Measurements from ENCODE around the gene UST.
"Not testable (repeated sequence)": the region's sequence is repeated elsewhere in the genome, so short reads cannot be mapped to it uniquely, and the experiment has no call there.

The UST gene

DNA sequence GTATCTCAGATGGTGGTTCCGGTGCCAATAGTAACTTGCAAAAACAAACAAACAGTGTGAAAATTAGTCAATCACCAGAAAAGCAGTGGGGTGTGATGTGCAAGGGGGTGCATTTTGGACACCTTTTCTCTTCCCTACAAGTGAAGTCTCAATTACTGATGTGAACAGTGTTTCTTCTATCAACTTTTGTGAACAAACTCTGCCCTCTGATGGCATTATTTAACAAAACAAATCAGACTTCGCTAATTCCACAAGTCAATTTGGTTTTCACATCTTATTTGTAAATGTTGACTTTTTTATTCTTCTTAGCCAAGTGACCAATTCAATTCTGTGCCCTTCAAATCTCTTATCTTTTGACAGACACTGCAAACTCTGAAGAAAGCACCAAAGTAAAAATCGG, 212.2 kb downstream of the UST start:
- no peak for DNase-seq

GRCh38 chr6:148959501-148959900, 212.7 kb downstream of the UST start:
- DNase-seq: no peak

GRCh38 chr6:148962854-148963515, 216.2 kb downstream of the UST start:
- DNase-seq: no peak

GRCh38 chr6:148963738-148964137, 216.9 kb downstream of the UST start:
- no peak for DNase-seq

DNA sequence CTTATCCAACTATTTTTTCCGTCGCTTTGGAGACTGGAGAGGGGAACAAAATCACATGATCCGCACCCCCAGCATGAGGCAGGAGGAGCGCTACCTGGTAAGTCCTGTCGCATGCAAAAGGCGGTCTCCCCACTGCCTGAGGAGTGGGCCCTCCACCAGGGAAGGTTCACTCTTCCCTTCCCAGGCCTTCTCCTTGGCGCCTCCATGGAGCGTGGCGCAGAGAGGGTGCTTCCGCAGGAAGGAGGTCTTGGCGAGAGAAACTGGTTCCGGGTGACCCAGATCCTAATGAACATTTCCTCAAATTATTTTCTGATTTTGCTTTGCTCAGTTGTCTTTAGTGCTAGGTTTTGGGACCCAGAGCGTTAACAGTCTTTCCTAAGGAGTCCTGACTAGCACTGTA, 217.6 kb downstream of the UST start:
- DNase-seq: no peak

GRCh38 chr6:148965287-148965686, 218.5 kb downstream of the UST start:
- no peak for DNase-seq

- DNase-seq: no peak
Observed at GRCh38 chr6:148967011-148967520, 220.2 kb downstream of the UST start.

DNA sequence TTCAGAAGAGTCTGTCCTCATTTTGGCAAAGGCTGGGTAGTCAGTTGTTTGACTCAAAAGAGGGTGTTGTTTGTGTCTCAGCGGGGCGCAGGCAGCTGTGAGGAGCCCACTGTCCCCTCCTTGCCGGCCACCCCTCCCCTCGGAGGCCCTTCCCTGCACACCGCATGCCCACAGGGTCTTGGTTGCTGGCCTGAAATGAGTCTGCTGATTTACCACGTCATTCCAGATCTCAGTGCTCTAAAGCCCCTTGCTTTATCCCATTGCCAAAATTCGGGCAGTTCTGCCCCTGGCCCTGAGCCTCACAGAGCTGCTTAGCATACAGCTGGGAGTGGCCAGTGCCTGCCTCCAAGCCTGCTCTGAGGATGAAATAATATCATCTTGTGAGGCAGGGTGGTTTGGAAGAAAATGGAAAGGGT, 220.7 kb downstream of the UST start:
- DNase-seq: no peak

- no peak for DNase-seq
Observed at GRCh38 chr6:148968771-148969602, 222.2 kb downstream of the UST start.

DNA sequence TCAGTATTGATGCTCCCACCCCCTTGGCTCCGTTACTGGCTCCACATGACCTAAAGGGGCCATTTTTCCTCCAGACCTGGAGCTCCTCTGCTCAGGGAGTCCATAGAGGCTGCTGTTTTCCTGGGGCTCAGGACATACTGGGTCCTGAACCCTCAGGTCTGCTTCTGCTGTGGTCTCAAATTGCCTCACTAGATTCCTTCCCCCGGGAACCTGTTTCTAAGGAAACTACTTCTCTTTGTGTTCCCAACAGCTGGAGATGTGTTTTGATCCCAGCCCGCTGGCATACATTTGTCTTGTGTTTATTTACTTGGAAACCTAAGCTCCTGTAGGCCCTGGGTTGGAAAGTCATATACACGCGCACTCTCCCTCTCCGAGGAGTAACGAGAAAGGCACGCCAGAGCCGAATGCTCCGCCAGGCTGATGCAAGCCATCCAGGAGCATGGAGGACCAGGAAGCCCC, 222.8 kb downstream of the UST start:
- DNase-seq: no peak

- DNase-seq: no peak
Observed at GRCh38 chr6:148971031-148971927, 224.4 kb downstream of the UST start.

DNA sequence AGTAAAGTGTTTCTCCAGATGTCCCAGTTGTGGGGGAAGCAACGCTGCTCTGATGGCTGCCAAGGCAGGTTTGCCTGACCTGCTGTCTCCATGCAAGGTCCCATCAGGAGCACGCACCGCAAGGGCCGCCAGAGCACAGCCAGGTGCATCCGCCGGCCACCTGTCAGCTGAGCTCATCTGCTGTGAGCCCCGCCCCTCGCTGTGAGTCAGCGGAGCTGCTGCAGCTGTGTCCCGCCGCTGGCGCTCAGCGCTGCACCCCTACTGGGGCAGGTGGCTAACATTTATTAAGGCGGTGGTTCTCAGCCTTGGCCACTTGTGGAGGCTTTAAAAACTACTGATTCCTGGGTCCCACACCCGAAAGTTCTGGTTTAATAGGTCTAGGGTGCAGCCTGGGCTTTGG, 225.7 kb downstream of the UST start:
- no peak for DNase-seq

- no peak for DNase-seq
Observed at GRCh38 chr6:148973538-148974208, 226.8 kb downstream of the UST start.

DNA sequence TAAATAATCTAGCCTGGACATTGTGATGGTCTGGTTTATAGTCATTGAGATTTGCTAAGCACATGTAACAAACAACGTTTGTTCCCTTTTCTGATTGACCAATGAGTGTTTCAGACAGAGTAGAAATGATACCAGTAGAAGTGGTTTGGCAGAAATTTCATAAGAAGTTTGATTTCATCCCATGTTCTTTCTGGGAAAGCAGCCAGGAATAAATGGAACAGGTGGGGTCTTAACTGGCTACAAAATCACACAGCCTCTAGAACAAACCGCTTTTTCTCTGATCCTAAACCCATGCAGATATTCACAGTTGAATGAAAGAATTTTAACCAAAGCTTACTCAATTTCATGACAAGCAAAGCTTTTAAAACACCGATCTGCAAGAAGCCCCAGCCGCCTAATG, 227.5 kb downstream of the UST start:
- DNase-seq: no peak

DNA sequence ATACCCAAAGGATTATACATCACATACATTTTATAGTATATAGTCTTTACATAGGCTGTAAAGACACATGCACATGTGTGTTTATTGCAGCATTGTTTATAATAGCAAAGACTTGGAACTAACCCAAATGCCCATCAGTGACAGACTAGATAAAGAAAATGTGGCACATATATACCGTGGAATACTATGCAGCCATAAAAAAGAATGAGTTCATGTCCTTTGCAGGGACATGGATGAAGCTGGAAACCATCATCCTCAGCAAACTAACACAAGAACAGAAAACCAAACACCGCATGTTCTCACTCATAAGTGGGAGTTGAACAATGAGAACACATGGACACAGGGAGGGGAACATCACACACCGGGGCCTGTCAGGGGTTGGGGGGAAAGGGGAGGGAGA, 231.5 kb downstream of the UST start:
- DNase-seq: not testable (repeated sequence)

- no peak for DNase-seq
Observed at GRCh38 chr6:148979014-148979901, 232.4 kb downstream of the UST start.

- no peak for DNase-seq
Observed at GRCh38 chr6:148980234-148980633, 233.4 kb downstream of the UST start.

DNA sequence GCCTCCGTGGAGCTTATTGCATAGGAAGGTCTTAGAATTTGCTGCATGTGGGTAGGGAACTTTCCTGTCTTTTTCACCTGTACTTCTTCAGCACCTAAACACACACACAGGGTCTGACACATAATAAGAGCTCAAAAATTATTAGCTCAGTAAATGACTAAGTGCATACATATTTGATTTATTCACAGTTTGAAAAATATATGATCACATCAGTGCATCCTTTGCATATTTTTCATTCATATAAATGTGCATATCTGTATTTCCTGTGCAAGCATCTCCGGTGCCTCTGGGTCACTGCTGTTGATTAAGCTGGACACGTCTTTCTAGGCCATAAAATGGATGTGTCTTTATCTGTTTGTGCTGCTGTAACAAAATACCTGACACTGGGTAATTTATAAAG, 234.7 kb downstream of the UST start:
- DNase-seq: no peak

DNA sequence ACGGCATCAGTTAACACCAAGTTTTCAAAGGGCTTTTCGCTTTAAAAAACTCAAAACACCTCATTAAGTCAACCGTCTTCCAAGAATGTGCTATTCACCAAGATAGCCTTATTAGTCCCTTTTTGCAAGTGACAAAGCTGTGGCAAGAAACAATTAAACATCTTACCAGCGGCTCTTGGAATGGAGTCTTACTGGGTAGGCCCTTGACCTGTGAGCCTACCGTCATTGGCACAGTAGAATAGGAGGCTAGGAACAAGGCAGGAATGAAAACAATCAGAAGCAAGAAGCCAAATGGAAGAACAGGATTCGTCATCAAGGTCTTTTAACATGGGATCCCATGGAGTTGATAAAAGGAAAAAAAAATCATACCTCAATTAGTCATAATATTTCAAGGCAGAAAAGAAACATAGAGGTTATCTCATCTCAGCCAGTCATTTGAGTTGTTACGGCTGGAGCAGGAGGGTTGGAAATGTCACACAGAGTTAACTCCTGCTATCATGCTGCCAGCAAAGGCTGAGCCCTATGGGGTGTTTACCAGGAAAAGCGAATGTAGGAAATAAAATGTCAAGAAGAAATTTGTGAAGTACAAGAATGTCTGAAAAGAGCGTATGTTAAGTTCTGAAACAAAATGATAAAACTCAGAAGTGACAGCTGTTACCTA, 236.4 kb downstream of the UST start:
- DNase-seq: no peak

- no peak for DNase-seq
Observed at GRCh38 chr6:148983966-148984365, 237.1 kb downstream of the UST start.

DNA sequence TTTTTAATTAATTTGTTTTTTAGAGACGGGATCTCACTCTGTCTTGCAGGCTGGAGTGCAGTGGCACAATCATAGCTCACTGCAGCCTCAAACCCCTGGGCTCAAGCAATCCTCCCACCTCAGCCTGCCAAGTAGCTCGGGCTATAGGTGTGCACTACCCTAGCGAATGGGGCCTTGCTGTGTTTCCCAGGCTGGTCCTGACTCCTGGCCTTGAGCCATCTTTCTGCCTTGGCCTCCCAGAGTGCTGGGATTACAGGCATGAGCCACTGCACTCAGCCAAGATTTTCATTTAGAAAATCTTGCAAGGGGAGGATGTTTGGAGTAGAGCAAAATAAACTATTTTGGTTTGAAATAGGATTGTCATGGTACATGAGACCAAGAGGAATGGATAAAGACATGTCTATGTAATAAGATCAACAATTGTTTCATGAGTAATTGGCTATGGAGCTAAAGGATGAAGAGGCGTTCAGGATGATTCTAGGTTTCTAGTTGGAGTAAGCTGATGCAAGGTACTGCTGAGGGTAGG, 237.8 kb downstream of the UST start:
- no peak for DNase-seq

Data from NCI-H446 treated with DMSO at 0.1 percent for 48 hours (cell line).